Astrocyte of the spinal cord (primary cell): ENCODE data around the gene LCP2.
"Not testable (repeated sequence)": the region's sequence is repeated elsewhere in the genome, so short reads cannot be mapped to it uniquely, and the experiment has no call there.

Experiments used
- DNase-seq: peaks from one replicate; pipeline ENCODE4 v3.0.0; 2011; ENCODE audit warnings: low read depth, low spot score
- H3K4me3 ChIP-seq: 2 replicates; pipeline ENCODE4 v1.5.1; 2011; ENCODE audit warnings: low read depth, mild to moderate bottlenecking, low read length, moderate library complexity
- in situ Hi-C: cut with HindIII; loops from 2 replicates; pipeline ENCODE4 v1.10.0; 2017; ENCODE audit warnings: low sequenced_read_pairs
- TF ChIP-seq, protein P1 (sequence below): IDR thresholded peaks from 2 replicates; pipeline ENCODE4 v1.5.1; 2012; ENCODE audit warnings: low read depth, mild to moderate bottlenecking, low read length, inconsistent platforms

LCP2 gene

DNA sequence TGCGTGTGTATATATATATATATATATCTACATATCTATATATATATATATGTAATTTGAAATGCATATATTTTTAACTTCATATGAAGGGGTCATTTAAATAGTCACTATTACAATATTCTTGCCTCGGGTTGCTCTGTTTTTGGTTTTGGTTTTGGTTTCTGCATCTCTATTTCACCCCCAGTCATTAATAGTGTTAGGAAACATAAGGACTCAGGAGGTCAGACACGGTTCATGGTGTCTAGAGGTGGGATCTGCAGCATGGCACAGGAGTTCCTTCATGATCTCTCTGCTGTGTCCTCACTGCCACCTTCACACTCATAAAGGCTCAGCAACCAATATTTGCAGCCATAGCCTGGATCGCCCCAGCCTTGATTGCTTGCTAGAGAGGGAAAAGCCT lies 48.2 kb downstream of the LCP2 start:
- H3K4me3 ChIP-seq, result no peak overlapping the region
- no peak for DNase-seq
- in situ Hi-C loops, result no loop called here
- TF ChIP-seq, protein P1, sequence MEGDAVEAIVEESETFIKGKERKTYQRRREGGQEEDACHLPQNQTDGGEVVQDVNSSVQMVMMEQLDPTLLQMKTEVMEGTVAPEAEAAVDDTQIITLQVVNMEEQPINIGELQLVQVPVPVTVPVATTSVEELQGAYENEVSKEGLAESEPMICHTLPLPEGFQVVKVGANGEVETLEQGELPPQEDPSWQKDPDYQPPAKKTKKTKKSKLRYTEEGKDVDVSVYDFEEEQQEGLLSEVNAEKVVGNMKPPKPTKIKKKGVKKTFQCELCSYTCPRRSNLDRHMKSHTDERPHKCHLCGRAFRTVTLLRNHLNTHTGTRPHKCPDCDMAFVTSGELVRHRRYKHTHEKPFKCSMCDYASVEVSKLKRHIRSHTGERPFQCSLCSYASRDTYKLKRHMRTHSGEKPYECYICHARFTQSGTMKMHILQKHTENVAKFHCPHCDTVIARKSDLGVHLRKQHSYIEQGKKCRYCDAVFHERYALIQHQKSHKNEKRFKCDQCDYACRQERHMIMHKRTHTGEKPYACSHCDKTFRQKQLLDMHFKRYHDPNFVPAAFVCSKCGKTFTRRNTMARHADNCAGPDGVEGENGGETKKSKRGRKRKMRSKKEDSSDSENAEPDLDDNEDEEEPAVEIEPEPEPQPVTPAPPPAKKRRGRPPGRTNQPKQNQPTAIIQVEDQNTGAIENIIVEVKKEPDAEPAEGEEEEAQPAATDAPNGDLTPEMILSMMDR, result no peak

DNA sequence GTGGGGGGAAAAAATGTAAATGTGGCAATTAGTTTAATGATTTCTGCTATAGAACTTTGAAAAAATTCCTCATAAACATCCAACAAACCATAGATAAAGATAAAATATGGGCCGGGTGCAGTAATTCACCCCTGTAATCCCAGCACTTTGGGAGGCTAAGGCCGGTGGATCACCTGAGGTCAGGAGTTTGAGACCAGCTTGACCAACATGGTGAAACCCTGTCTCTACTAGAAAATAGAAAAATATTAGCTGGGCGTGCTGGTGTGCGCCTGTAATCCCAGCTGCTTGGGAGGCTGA lies 48.7 kb downstream of the LCP2 start:
- in situ Hi-C loops, DNase-seq, H3K4me3 ChIP-seq: not testable (repeated sequence)

DNA sequence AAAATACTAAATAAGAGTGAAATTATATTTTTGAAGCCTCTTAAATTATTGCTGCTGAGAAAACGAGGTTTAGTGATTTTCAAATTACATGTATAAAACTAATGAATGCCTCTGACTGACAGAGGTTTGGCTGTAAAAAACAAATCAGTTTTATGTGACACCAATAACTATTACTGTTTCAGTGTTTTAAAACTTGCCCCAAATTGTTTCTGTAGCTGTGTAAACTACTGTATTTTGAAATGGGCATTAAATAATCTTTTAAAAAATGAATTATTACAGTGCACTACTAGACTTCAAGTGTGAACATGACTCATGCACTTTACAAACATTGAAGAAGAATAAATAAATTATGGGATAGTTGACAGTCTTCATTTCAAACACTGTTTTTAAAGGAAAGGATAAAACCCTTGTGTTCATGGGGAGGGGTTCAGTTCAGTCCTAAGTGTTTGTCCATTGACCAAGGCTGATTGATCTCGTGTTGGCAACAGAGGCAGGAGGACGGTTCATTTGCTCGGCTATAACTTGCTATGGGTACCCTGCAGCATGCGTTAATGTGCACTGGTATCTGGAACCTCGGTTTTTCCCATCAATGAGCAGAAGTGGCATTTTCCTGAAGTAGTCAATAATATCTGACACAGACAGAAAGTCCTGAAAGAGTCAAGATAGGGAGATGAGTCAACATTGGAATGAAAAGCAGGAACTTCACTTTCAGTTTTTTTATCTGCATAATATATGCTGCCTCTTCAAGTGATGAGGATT lies 49.2 kb downstream of the LCP2 start:
- TF ChIP-seq, protein P1, result no peak
- DNase-seq, result no peak
- no peak overlapping the region for H3K4me3 ChIP-seq
- in situ Hi-C loops, result no loop called here

DNA sequence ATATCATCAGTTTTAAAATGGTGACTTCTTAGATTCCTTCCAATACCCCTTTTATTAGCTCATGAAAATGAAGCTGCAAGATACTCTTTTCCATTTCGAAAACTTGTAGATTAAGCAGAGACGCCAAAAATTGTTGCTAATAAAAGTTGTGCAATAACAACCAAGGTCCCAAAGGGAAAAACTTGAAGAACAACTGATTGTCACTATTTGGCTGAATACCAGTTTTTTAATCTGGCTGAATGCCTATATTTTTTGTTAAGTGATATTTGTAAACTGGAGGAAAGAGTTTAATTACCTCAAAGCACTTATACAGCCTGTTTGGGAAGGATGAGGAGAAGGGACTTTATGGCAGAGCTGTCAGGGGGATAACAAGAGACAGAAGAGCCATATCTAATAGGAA lies 50.2 kb downstream of the LCP2 start:
- no peak for DNase-seq
- in situ Hi-C loops, result no loop called here
- H3K4me3 ChIP-seq, result no peak overlapping the region
- TF ChIP-seq, protein P1, result no peak

DNA sequence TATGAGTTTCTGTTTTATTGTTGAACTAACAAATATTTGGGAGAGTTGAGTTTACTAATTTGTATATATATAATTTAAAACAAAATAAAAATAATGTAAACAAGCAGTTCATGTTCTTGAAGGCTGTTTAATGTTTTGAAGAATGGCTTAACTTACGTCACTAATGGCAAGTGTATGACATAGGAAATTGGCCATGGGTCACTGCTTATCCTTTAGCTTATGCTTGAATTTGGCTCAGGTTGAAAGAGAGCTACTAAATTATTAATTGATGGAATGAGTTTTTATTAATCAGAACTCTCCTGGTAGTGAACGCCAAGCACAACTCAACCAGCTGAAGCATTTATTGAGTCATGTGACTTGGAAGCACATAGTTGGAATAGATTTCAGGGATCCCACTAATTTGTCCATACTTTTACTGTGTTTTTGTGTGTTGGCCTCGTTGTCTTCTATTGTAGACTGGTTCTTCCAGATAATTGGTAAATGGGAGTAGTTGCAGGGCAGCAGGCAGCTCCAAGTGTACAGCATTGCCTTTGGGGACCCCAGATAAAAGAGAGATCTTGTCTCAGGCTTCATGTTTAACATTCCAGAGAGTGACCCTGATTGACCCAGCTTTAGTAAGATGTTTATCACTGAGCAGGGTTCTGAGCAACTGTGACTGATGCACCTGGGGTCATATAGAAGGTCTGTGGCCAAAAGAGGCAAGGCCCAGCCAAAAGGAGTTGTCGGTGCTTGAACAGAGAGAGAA lies 51.3 kb downstream of the LCP2 start:
- in situ Hi-C loops, result no loop called here
- no peak overlapping the region for H3K4me3 ChIP-seq
- no peak for DNase-seq
- TF ChIP-seq, protein P1, result no peak

DNA sequence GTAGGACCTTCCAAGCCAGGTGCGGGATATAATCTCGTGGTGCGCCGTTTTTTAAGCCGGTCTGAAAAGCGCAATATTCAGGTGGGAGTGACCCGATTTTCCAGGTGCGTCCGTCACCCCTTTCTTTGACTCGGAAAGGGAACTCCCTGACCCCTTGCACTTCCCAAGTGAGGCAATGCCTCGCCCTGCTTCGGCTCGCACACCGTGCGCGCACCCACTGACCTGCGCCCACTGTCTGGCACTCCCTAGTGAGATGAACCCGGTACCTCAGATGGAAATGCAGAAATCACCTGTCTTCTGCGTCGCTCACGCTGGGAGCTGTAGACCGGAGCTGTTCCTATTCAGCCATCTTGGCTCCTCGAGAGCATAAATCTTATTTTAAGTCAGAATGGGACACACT lies 52.1 kb downstream of the LCP2 start:
- H3K4me3 ChIP-seq, in situ Hi-C loops, DNase-seq: not testable (repeated sequence)

DNA sequence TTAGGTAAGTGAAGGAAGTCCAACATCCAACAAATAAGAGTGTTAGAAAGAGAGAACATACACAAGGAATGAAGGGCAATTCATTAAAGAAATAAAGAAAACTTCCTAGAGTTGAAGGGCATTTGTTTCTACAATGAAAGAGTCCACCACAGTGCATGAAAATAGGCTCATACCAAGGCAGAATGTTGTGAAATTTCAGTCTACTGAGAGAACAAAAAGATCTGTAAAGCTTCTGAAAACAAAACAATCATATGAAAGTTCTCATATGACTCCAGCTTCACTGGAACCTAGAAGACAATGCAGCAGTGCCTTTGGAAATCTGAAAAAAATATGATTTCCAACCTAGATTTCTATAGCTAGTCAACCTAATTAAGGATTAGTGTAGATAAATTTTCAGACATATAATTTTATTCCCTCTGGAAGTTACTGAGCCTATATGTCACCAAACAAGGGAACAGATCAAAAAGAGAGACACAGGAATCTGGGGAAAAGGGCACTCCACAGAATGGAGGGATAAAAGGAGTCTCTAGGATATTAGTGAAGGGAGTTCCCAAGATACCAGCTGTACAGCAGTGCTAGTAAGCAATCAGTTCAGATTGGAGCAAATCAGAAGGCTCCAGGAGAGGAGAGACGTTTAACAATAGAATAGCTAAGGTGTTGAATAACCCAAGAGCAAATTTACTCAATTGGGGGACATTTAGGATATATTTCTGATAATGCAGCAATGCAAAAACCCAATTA lies 59.0 kb downstream of the LCP2 start:
- in situ Hi-C loops, result no loop called here
- H3K4me3 ChIP-seq, result no peak overlapping the region
- TF ChIP-seq, protein P1, result no peak
- DNase-seq, result no peak
